DOHH2 (cell line): ENCODE data around the gene CAMK2N1.

Source experiments
- EZH2phosphoT487 ChIP-seq: fragments of 200-600 bp; sonication (generic); IDR thresholded peaks from 2 replicates; pipeline ENCODE4 v1.6.1; 2017; ENCODE audit warnings: borderline replicate concordance, mild to moderate bottlenecking, antibody characterized with exemption, low read length, moderate library complexity, mixed read lengths
- TF ChIP-seq, protein P1 (sequence below): fragments of 200-600 bp; sonication (generic); IDR thresholded peaks from one replicate; pipeline ENCODE4 v1.5.1; 2014; ENCODE audit warnings: antibody characterized with exemption, mild to moderate bottlenecking, low read depth, low read length; ENCODE audit not compliant: poor library complexity, severe bottlenecking

DNA sequence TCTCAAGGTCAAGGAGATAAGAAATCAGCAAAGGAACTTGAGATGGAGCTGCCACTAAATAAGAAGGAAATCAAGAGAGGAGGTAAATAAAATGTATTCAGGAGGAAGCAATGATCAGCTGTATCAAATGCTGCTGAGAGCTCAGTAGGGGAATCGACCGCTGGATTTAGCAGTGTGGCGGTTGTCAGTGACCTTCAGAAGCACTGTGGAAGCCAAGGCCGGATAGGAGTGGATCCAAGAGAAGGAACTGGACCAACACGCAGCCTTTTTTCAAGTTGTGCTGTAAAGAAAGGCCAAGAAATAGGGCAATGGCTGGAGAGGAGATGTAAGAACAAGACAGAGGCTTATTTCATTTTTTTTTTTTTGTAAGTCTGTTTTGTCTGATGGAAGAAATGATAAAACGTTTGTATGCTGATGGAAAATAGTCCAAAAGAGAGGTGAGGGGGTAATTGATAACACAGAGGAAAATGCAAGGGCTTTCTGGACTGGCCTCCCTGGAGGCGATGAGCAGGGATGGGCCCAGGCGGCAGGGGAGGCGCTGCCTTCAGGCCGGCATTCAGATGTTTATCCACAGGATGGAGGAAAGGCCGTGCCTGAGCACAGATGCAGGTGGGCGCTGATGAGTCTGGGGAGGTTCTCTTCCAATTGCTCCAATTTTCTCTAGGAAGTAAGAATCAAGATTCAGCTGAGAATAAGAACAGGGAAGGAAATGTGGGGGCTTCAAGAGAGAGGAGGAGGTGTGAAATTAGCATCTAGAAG is 48.8 kb upstream of the CAMK2N1 start:
- TF ChIP-seq, protein P1, sequence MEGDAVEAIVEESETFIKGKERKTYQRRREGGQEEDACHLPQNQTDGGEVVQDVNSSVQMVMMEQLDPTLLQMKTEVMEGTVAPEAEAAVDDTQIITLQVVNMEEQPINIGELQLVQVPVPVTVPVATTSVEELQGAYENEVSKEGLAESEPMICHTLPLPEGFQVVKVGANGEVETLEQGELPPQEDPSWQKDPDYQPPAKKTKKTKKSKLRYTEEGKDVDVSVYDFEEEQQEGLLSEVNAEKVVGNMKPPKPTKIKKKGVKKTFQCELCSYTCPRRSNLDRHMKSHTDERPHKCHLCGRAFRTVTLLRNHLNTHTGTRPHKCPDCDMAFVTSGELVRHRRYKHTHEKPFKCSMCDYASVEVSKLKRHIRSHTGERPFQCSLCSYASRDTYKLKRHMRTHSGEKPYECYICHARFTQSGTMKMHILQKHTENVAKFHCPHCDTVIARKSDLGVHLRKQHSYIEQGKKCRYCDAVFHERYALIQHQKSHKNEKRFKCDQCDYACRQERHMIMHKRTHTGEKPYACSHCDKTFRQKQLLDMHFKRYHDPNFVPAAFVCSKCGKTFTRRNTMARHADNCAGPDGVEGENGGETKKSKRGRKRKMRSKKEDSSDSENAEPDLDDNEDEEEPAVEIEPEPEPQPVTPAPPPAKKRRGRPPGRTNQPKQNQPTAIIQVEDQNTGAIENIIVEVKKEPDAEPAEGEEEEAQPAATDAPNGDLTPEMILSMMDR, result no peak
- TF ChIP-seq EZH2phosphoT487, result no peak
